Transverse colon (tissue), 4 donors: ENCODE results near the gene COG5. TPM values are rescaled to one million over a fixed set of nuclear protein-coding genes. Genes with fewer than 3 reads are reported as not detected.

ENCODE experiments used
- DNase-seq: peaks from one replicate; pipeline ENCODE4 v3.0.0-alpha.2; 2019
- H3K27ac ChIP-seq, 4 donors: fragments of 200-600 bp; sonication (generic); 2 replicates each; pipeline ENCODE4 v1.5.1; 2016 to 2018; ENCODE audit warnings: inconsistent platforms in 4 of 4
- H3K27me3 ChIP-seq: fragments of 200-600 bp; sonication (generic); 2 replicates; pipeline ENCODE4 v1.5.1; 2017; ENCODE audit warnings: inconsistent platforms
- H3K36me3 ChIP-seq, 4 donors: fragments of 200-600 bp; sonication (generic); 2 replicates each; pipeline ENCODE4 v1.5.1; 2017 to 2019; ENCODE audit warnings: inconsistent platforms in 4 of 4
- H3K4me1 ChIP-seq, 4 donors: fragments of 200-600 bp; sonication (generic); 2 replicates each; pipeline ENCODE4 v1.5.1; 2017 to 2020; ENCODE audit warnings: inconsistent platforms in 4 of 4
- H3K4me3 ChIP-seq, 4 donors: fragments of 200-600 bp; sonication (generic); 1 replicate in 1 of 4; 2 replicates in 3 of 4; pipeline versions ENCODE4 v1.5.1 to v1.6.1; 2017 to 2019; ENCODE audit warnings: inconsistent platforms in 4 of 4
- H3K9me3 ChIP-seq, 2 donors: fragments of 200-600 bp; sonication (generic); 2 replicates each; pipeline ENCODE4 v1.5.1; 2017 to 2019; ENCODE audit warnings: inconsistent platforms in 2 of 2
- CTCF ChIP-seq, 5 experiments: fragments of 200-600 bp in 3 of 5; fragments of 450-650 bp in 2 of 5; sonication (generic) in 3 of 5; IDR thresholded peaks; 1 replicate in 2 of 5; 2 replicates in 3 of 5; pipeline ENCODE4 v1.5.1; 2016 to 2017; ENCODE audit warnings: antibody characterized with exemption in 5 of 5, inconsistent platforms in 3 of 5, mild to moderate bottlenecking in 2 of 5, moderate library complexity in 1 of 5
- EP300 ChIP-seq: sonication (generic); formaldehyde crosslinking; IDR thresholded peaks from one replicate; pipeline ENCODE4 v1.6.1; 2017; ENCODE audit warnings: antibody characterized with exemption, low read depth
- POLR2A ChIP-seq: fragments of 450-650 bp; IDR thresholded peaks from one replicate; pipeline ENCODE4 v1.6.1; 2016; ENCODE audit warnings: antibody characterized with exemption, mild to moderate bottlenecking, moderate library complexity
- POLR2AphosphoS5 ChIP-seq, 3 donors: sonication (generic); formaldehyde crosslinking; IDR thresholded peaks; one replicate each; pipeline ENCODE4 v1.6.1; 2016; ENCODE audit warnings: antibody characterized with exemption in 3 of 3
- WGBS, 2 donors: methylation state at CpG; one replicate each; pipeline ENCODE4 v1.1.5; 2018; ENCODE audit warnings: low coverage in 1 of 2; 5-methylcytosine and 5-hydroxymethylcytosine counted together
- in situ Hi-C, 4 donors: fragments of 200-750 bp; cut with MboI; loops; one replicate each; pipeline versions ENCODE4 v1.15.0 to v1.15.1; 2017; ENCODE audit warnings: low sequenced_read_pairs in 3 of 4, low pct_ligation_motif_present in 1 of 4, low pct_unique_long_range_greater_than_20kb in 1 of 4
- intact Hi-C: fragments of 100-400 bp; cut with DNase I; formaldehyde crosslinking; loops from one replicate; pipeline ENCODE4 v1.15.1; 2023; ENCODE audit warnings: low total_unique reads
- total RNA-seq, 4 donors: library from RNA; depleted of rRNA; stranded (reverse); fragments of >200 nt; gene quantifications; one replicate each; pipeline ENCODE4 v1.1.0, GENCODE V29; 2016

Gene COG5
- total RNA-seq, 4 donors from 2014 or later, result 15.7 to 48.2 (median 35.7) TPM

- Histone ChIP-seq H3K9me3 (no peaks in the 10 kb centered on the region), H3K4me3 (no peak overlapping the region), H3K36me3 (peaks cover 0 to 25% (median 5%) of the 10 kb centered on the region in 4 donors), H3K4me1 (no peaks in the 10 kb centered on the region), H3K27me3 (no peaks in the 10 kb centered on the region), H3K27ac (no peak overlapping the region)
- no peak for DNase-seq
- in situ Hi-C loops (no loop called here), intact Hi-C loops (no loop called here)
- TF ChIP-seq POLR2AphosphoS5 (IDR thresholded peaks at IDR 0.05) (no peak), CTCF (IDR thresholded peaks at IDR 0.05) (no peak), EP300 (no peak), POLR2A (no peak)
- 91 to 99% methylated on average over 2 of the region's 2 CpGs for WGBS, 2 donors
Measured at GRCh38 chr7:107526672-107527071, 37.0 kb downstream of the COG5 start.

DNA sequence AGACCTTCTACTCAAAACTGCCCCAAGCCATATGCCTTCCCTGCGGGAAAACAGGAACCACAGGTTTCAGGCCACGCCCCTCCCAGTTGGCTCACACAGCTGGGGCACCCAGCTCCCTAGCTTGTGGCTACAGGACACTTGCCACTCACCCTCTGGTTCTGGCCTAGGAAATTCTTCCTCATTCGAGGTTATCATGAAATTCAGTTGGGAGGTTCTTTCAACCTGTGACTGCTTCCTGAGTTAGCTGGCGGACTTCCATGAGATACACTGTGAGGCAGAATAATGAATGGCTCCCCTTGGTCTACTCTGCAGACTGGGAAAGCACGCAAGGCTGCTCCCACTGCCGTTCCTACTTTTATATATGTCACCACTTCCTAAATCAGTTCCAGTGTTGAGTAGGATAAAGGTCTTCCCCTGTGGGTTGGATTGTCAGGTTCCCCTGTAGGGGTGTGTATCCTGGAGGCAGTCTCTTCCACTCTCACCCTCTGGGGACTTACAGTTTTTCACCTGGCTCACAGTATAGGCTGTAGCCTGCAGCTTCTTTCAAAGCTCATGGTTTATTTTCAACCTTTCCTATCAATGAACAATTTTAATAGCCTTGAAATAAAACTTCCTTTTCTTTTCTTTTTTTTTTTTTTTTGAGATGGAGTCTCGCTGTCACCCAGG is 56.9 kb downstream of the COG5 start:
- Histone ChIP-seq H3K9me3 (no peaks in the 10 kb centered on the region), H3K27ac (peak overlapping the region; percentile 71 to 86 (median 80)), H3K36me3 (no peaks in the 10 kb centered on the region), H3K27me3 (no peaks in the 10 kb centered on the region), H3K4me3 (no peak overlapping the region), H3K4me1 (peaks cover 5 to 18% (median 13%) of the 10 kb centered on the region in 4 donors)
- TF ChIP-seq CTCF (IDR thresholded peaks at IDR 0.05) (no peak), POLR2AphosphoS5 (IDR thresholded peaks at IDR 0.05) (peak in 2 of 3 donors; percentile 29 to 39), POLR2A (no peak), EP300 (no peak)
- in situ Hi-C loops, result no loop called here
- intact Hi-C loops, result no loop called here
- 50 to 54% methylated on average over 1 to 7 of the region's 7 CpGs for WGBS, 2 donors
- DNase-seq, result peak; percentile 85

GRCh38 chr7:107505997-107506673 is 57.6 kb downstream of the COG5 start:
- Histone ChIP-seq H3K36me3 (no peaks in the 10 kb centered on the region), H3K27me3 (no peaks in the 10 kb centered on the region), H3K4me3 (no peak overlapping the region), H3K27ac (peak overlapping the region; percentile 71 to 86 (median 80)), H3K4me1 (peaks cover 5 to 18% (median 13%) of the 10 kb centered on the region in 4 donors), H3K9me3 (no peaks in the 10 kb centered on the region)
- DNase-seq, result peak; percentile 71
- WGBS, 2 donors, result 81% methylated on average over 2 of the region's 2 CpGs; no CpG with 5 or more reads in 1 of the 2 donors
- intact Hi-C loops (no loop called here), in situ Hi-C loops (no loop called here)
- peak; percentile 6 for TF ChIP-seq POLR2A
- no peak for TF ChIP-seq CTCF (IDR thresholded peaks at IDR 0.05)
- TF ChIP-seq POLR2AphosphoS5 (IDR thresholded peaks at IDR 0.05), result peak in 1 of 3 donors; percentile 30

- intact Hi-C loops (no loop called here), in situ Hi-C loops (no loop called here)
- no peak overlapping the region for H3K4me3 ChIP-seq
- DNase-seq, result no peak
- peak overlapping the region in 3 of 4 donors; percentile 71 to 86 (median 85) for H3K27ac ChIP-seq
- TF ChIP-seq POLR2AphosphoS5 (IDR thresholded peaks at IDR 0.05) (no peak), CTCF (IDR thresholded peaks at IDR 0.05) (no peak), EP300 (no peak), POLR2A (no peak)
- H3K36me3 ChIP-seq, result no peaks in the 10 kb centered on the region
- no peaks in the 10 kb centered on the region for H3K9me3 ChIP-seq
- WGBS, 2 donors, result 100% methylated on average over 1 of the region's 1 CpG; no CpG with 5 or more reads in 1 of the 2 donors
- peaks cover 5 to 18% (median 13%) of the 10 kb centered on the region in 4 donors for H3K4me1 ChIP-seq
- no peaks in the 10 kb centered on the region for H3K27me3 ChIP-seq
Measured at GRCh38 chr7:107505362-107505761, 58.4 kb downstream of the COG5 start.
